HepG2 (cell line): ENCODE data around the gene FGA. TPM values are rescaled to one million over a fixed set of nuclear protein-coding genes. Genes with fewer than 3 reads are reported as not detected.

Source experiments
- ARID3A ChIP-seq: IDR thresholded peaks from 2 replicates; pipeline ENCODE4 v1.6.1; 2012; ENCODE audit warnings: low read depth, low read length, improper control_type of control experiment
- BCL6 ChIP-seq: IDR thresholded peaks from 2 replicates; pipeline ENCODE4 v1.6.1; 2016; ENCODE audit warnings: missing genetic modification reagents, missing compliant biosample characterization
- CBX1 ChIP-seq: IDR thresholded peaks from one replicate; pipeline ENCODE4 v1.6.1; 2016; ENCODE audit warnings: antibody characterized with exemption, low read depth
- CENPX ChIP-seq: sonication (generic); formaldehyde crosslinking; IDR thresholded peaks from 2 replicates; pipeline ENCODE4 v1.9.0; 2021; ENCODE audit warnings: mild to moderate bottlenecking, missing genetic modification reagents, moderate library complexity
- CTCF ChIP-seq: sonication (generic); formaldehyde crosslinking; IDR thresholded peaks from 2 replicates; pipeline ENCODE4 v1.5.0; 2020; ENCODE audit warnings: mild to moderate bottlenecking, missing genetic modification reagents, moderate library complexity
- HNF4A ChIP-seq: sonication (generic); formaldehyde crosslinking; IDR thresholded peaks from 2 replicates; pipeline ENCODE4 v1.4.0; 2020; ENCODE audit warnings: missing genetic modification reagents
- MEIS2 ChIP-seq: sonication (generic); formaldehyde crosslinking; IDR thresholded peaks from 2 replicates; pipeline ENCODE4 v1.9.0; 2021; ENCODE audit warnings: mild to moderate bottlenecking, missing genetic modification reagents
- MIXL1 ChIP-seq: IDR thresholded peaks from 2 replicates; pipeline ENCODE4 v1.6.1; 2016
- NFE2L1 ChIP-seq: sonication (generic); formaldehyde crosslinking; IDR thresholded peaks from 2 replicates; pipeline ENCODE4 v1.4.0; 2020; ENCODE audit warnings: missing genetic modification reagents, mild to moderate bottlenecking, borderline replicate concordance
- NFKBIZ ChIP-seq: IDR thresholded peaks from 2 replicates; pipeline ENCODE4 v1.6.1; 2018; ENCODE audit warnings: missing genetic modification reagents, missing compliant biosample characterization
- RARG ChIP-seq: sonication (generic); formaldehyde crosslinking; IDR thresholded peaks from 2 replicates; pipeline ENCODE4 v1.4.0; 2020; ENCODE audit warnings: low read depth, mild to moderate bottlenecking, missing genetic modification reagents
- RNF219 ChIP-seq: sonication (generic); formaldehyde crosslinking; IDR thresholded peaks from 2 replicates; pipeline ENCODE4 v1.5.0; 2020; ENCODE audit warnings: mild to moderate bottlenecking, missing genetic modification reagents
- SIX4 ChIP-seq: sonication (generic); formaldehyde crosslinking; IDR thresholded peaks from 2 replicates; pipeline ENCODE4 v1.4.0; 2020; ENCODE audit warnings: missing genetic modification reagents
- SPEN ChIP-seq: sonication (generic); formaldehyde crosslinking; IDR thresholded peaks from 2 replicates; pipeline ENCODE4 v1.5.1; 2020; ENCODE audit warnings: low read depth, mild to moderate bottlenecking, missing genetic modification reagents
- ZNF24 ChIP-seq: fragments of 450-650 bp; IDR thresholded peaks from 2 replicates; pipeline ENCODE4 v1.6.1; 2017; ENCODE audit warnings: antibody characterized with exemption, mild to moderate bottlenecking
- ZNF264 ChIP-seq: sonication (generic); formaldehyde crosslinking; IDR thresholded peaks from 2 replicates; pipeline ENCODE4 v1.4.0; 2020; ENCODE audit warnings: missing genetic modification reagents
- ZNF431 ChIP-seq: sonication (generic); formaldehyde crosslinking; IDR thresholded peaks from 2 replicates; pipeline ENCODE4 v1.9.0; 2022; ENCODE audit warnings: missing genetic modification reagents, low read depth, mild to moderate bottlenecking, borderline replicate concordance
- ZNF484 ChIP-seq: sonication (generic); formaldehyde crosslinking; IDR thresholded peaks from 2 replicates; pipeline ENCODE4 v1.5.1; 2020; ENCODE audit warnings: mild to moderate bottlenecking, low read depth, missing genetic modification reagents, borderline replicate concordance
- polyA plus RNA-seq, 8 experiments: library from polyadenylated mRNA; depleted of rRNA in 3 of 8; stranded (reverse) in 7 of 8; unstranded in 1 of 8; fragments of >200 nt; fragmentation: Illumina TruSeq in 4 of 8; extraction: Trizol in 4 of 8; gene quantifications; 2 replicates each; pipeline versions ENCODE4 v1.2.1 to v1.2.3, GENCODE V29; 2011 to 2016; ENCODE audit warnings: low read depth in 4 of 8, missing spikeins in 1 of 8, mixed read lengths in 1 of 8; ENCODE audit not compliant: insufficient read depth in 1 of 8
- total RNA-seq, 5 experiments: library from RNA; depleted of rRNA; stranded (reverse); fragments of >200 nt; fragmentation: Illumina TruSeq; extraction: Trizol; gene quantifications; 2 replicates each; pipeline ENCODE4 v1.2.3, GENCODE V29; 2016; ENCODE audit warnings: low read depth in 1 of 5

FGA gene
- total and polyA plus RNA-seq, 2 of the 13 experiments (the other 11 are each of a cell fraction or from before 2014, with no cell fraction given), result 640 to 1,523 TPM

GRCh38 chr4:154612472-154613414 is 22.2 kb upstream of the FGA start, which contains the start of gene FGG (continued):
- TF ChIP-seq RARG (CRISPR knock-in tag), result 0 out of 2 replicates have a peak, but pooled peaks have one; percentile 40
- peak; percentile 71; the same call in 1 of the 2 replicates for TF ChIP-seq MIXL1 (CRISPR knock-in tag)
- peak; percentile 76 for TF ChIP-seq ZNF24
- no peak for TF ChIP-seq MEIS2 (CRISPR knock-in tag)
- TF ChIP-seq ARID3A, result peak; percentile 15; the same call in 1 of the 2 replicates
- no peak for TF ChIP-seq ZNF431
- TF ChIP-seq NFKBIZ, result peak; percentile 64; the same call in 1 of the 2 replicates
- TF ChIP-seq NFE2L1 (CRISPR knock-in tag), result no peak
- no peak for TF ChIP-seq CENPX
- peak; percentile 68 for TF ChIP-seq HNF4A (CRISPR knock-in tag)
- TF ChIP-seq ZNF264, result peak; percentile 23; the same call in 1 of the 2 replicates
- TF ChIP-seq RNF219 (CRISPR knock-in tag), result no peak
- TF ChIP-seq SPEN (CRISPR knock-in tag), result no peak; the same call in 1 of the 2 replicates
- no peak for TF ChIP-seq ZNF484
- TF ChIP-seq CBX1, result peak; percentile 33
- TF ChIP-seq CTCF (CRISPR knock-in tag), result no peak
- peak; percentile 63; the same call in 1 of the 2 replicates for TF ChIP-seq SIX4 (CRISPR knock-in tag)
- TF ChIP-seq BCL6 (CRISPR knock-in tag), result peak; percentile 83
